Cardiac septum (tissue), 1 donor: ENCODE results near the gene ZIK1. TPM values are rescaled to one million over a fixed set of nuclear protein-coding genes. Genes with fewer than 3 reads are reported as not detected.

Experiments
- DNase-seq: peaks from one replicate; pipeline ENCODE4 v3.0.0-alpha.2; 2020; ENCODE audit warnings: low spot score
- intact Hi-C: fragments of 100-400 bp; cut with DNase I; formaldehyde crosslinking; loops from one replicate; pipeline ENCODE4 v1.14.0; 2022
- long read RNA-seq: library from polyadenylated mRNA; unstranded; transcript quantifications from one replicate; pipeline ENCODE4 v2.0.0, GENCODE V29; 2021
- total RNA-seq: library from RNA; stranded (reverse); fragmentation: NEBNext Ultra II Directional; extraction: Animal tissue kit (Norgen Biotek cat#: 25700); gene quantifications from one replicate; pipeline ENCODE4 v1.2.1, GENCODE V29; 2021
- donor health status: DM: no; HTN: no; CAD: no.

The ZIK1 gene
- total RNA-seq, result 4.5 TPM
- long read RNA-seq, full-length matches to known transcripts, result 3 of 5 reads
- long read RNA-seq, partial matches to known transcripts, result 1 of 5 reads
- long read RNA-seq, other reads (novel, unspliced or antisense), result 1 of 5 reads

DNA sequence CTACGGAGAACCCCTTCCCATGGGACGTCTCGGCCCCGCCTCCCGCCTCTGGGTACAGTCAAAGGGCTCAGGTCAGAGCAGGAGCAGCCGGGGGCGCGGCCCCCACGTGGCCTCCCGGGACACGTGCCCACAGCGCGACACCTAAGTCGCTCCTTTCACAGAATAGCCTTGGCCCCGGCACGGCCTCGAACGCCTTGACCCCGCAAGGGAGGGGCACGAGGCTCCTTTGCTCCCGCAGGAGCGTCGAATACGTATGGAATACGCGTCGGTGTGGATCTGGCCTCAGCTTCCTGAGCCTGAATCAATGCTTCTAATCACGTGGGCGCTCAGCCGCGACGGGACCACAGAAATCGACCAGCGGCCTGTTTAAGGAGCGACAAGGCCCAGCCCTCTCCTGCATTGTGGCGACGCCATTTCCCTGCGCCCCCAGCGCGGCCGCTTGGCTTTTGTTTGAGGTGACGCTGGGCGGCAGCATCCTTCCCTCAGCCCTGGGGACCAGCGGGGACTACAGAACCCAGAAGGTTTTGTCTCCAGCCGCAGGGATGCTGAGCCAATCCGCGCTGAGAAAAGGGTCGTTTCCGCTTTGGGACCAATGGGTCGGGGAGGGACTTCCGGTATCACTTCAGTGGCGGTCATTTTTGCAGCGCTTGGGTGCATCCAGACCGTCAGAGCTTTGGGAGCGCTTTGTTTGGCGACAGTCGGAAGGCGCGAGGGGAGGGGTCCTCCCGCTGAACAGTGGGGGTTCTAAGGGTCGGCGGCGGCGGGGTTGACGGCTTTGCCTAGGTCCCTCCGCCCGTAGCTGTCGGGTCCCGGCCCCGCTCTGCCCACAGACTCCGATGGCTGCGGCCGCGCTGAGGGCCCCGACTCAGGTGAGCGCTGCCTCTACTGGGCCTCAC lies at the start of gene ZIK1:
Gene ZIK1, plus strand, starts transcription at position 625 of the 896 bp plus-strand sequence. Its CDS starts 212 bp downstream, at position 837.
- intact Hi-C loops, result loop anchor here (2.0 kb wide), 1 partner anchor 15 kb away; the partner anchor contains the start of gene ZNF530

DNA sequence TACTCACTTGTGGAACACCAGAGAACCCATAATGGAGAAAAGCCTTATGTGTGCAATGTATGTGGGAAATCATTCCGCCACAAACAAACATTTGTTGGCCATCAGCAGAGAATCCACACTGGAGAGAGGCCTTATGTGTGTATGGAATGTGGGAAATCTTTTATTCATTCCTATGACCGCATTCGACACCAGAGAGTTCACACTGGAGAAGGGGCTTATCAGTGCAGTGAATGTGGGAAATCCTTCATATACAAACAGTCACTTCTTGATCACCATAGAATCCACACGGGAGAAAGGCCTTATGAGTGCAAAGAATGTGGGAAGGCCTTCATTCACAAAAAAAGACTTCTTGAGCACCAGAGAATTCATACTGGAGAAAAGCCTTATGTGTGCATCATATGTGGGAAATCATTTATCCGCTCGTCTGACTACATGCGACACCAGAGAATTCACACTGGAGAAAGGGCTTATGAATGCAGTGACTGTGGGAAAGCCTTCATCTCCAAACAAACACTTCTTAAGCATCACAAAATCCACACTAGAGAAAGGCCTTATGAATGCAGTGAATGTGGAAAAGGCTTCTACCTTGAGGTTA lies 45.9 kb upstream of the ZIK1 start:
- no peak for DNase-seq
- intact Hi-C loops, result no loop called here

More for the DNA sequence above, at the start of gene ZIK1:
- DNase-seq, result peak; percentile 96

DNA sequence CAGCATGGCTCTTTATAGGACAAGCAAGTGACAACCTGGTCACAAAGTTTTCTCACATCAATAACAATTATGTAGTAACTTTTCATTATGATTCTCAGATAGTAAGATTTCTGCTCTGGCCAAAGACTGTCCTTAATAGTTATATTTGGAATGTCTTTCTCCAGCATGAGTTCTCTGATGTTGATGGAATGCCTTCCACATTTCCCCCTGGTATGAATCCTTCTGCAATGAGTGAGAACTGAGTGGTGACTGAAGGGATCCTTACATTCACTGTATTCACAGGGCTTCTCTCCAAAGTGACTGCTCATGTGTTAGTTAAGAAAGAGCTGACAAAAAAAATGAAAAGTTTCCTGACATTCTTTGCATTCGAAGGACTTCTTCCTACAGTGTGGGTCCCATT lies 37.4 kb upstream of the ZIK1 start:
- no peak for DNase-seq
- intact Hi-C loops, result no loop called here

DNA sequence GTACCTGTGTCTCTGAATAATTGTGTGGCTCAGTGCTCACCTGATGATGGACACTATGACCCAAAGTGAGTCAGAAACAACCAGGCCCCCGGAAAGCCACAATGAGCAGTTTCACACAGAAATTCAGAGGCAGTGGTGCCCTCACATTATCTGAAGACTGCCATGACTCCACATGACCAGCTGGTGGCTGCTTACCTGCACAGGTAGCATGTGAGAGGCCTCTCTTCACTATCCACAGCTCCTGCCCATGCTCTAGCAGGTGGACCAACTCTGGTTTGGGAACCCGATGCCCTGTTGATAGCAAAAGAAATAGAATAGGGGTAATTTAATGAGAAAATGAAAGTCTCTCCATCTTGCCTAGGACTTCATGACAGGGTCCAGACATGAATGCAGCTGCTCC lies 31.5 kb upstream of the ZIK1 start:
- DNase-seq, result no peak
- intact Hi-C loops, result no loop called here

DNA sequence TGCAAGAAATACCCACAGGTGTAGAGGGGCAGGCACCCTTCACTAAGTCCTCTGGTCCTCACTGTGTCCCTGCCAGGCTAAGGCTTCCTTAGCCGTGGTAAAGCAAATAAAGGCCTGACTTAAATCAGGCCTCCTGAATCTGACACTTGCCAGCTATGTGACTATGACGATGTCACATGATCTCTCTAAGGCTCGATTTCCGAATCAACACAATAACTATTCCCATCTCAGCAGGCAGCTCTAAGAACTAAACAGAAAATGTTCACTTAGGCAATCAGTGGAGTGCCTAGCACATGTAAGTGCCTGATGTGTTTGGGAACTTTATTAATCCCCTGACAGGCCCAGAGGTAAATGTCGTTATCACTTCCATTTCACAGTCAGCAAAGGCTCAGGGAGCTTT lies 26.3 kb upstream of the ZIK1 start:
- intact Hi-C loops, result loop anchor here (2.0 kb wide), 1 partner anchor 31 kb away; the partner anchor contains the start of gene ZNF549
- DNase-seq, result no peak

DNA sequence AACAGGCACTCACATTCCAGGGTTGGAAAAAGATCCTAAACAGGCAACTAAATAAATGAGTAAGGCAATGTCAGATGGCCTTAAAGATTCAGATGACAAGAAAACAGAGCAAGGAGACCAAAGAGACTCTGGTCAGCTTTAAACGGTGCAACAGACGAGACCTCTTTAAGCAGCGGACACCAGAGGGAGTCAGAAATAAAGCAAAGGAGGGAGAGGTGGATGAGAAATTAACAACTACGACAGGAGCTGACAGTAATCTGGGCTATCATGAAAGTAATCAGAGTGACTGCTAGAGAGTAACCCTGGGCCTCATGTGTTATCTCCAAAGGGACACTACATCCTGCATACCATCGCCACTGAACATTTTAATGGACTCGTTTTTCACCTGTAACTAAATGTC lies 25.4 kb upstream of the ZIK1 start:
- intact Hi-C loops, result loop anchor here (2.0 kb wide), 1 partner anchor 32 kb away; the partner anchor contains the start of gene ZNF549
- no peak for DNase-seq

DNA sequence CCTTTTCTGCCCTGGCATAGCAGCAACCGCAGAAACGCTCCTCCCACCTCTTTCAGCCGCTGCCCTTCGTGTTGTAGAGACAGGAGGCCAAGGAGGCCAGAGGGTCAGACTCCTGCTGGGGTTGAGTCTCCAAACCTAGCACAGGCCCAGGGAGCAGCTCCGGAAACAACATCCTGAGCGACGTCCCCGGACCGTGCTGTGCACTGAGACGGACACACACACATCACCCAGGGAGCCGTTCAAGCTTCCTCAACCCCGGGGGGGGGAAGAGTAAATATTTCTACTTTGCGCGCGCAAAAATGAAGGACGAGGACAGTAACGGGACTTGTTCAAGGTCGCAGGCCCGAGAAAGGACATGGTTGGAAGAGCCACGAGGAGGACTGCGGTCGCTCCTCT lies 24.9 kb upstream of the ZIK1 start:
- intact Hi-C loops, result loop anchor here (2.0 kb wide), 1 partner anchor 32 kb away; the partner anchor contains the start of gene ZNF549
- no peak for DNase-seq

DNA sequence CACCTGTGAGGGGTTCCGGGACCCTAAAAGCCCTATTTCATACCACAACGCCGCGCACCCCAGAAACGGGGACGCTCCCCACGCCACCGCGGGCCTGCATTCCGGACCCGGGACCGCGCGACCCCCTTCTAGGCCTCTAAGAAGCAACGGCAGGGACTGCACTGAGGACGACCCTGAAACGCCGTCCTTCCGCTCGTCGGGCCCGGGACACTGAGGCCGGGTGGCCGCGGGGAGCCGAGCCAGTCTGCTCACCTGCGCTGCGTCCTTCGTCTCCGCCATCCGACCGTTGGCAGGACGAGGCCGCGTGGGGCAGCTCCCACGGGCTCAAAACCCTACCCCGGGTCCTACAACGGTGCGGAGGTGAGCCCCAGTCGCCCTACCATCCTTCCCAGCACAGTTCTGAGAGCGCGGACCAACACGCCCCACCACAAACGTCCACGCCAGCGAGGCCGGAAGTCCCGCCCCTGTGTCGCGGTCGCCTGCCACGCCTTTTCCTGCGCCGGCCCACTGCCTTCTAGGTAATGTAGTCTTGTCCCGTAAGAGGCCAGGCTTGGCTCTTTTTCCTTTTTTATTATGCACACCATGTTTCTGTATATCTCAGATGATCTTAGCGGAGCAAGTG lies 24.4 kb upstream of the ZIK1 start, which contains the start of gene ZNF550:
Gene ZNF550, minus strand, starts transcription at position 460 of the 622 bp plus-strand sequence. Its CDS starts 181 bp downstream, at position 279.
- intact Hi-C loops, result loop anchor here (2.0 kb wide), 1 partner anchor 33 kb away; the partner anchor contains the start of gene ZNF549
- peak; percentile 94 for DNase-seq

DNA sequence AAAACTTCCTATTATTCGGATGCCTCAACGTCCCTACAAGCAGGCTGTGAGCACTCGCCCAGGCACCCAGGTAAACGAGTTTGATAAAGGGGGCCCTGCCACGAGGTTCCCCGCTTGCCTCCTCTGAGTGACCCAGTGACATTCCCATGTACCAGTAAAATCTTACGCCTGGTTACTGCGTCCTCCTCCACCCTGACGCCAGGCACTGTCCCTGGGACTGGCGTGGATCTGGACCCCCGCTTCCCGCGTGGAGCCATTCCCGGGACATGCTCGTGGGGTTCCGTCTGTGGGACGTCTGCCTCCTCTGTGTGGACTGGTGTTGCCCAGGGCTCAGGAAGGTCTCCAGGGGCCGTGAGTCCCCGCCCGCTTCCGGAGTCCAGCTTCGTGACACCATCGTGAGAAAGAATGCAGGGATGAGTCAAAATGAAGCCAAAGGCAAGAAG lies 23.9 kb upstream of the ZIK1 start:
- intact Hi-C loops, result no loop called here
- DNase-seq, result no peak

DNA sequence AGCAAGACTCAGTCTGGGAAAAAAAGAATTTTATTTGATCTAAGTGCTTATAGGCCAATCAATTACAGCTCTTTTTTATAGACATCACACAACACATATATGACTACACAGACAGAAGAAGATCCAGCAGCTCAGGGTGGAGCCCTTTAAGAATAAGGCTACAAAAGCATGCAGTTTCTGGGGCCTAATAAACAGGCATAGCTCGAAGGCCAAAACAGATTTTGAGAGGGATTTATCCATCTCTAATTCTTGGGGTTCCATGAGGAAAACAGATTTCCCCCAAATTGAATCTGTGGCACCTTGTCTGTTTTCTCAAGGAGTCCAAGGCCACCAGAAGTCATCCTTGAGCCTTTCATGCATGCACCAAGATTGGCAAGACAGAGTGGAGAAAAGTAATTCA lies 20.4 kb upstream of the ZIK1 start:
- no peak for DNase-seq
- intact Hi-C loops, result no loop called here

DNA sequence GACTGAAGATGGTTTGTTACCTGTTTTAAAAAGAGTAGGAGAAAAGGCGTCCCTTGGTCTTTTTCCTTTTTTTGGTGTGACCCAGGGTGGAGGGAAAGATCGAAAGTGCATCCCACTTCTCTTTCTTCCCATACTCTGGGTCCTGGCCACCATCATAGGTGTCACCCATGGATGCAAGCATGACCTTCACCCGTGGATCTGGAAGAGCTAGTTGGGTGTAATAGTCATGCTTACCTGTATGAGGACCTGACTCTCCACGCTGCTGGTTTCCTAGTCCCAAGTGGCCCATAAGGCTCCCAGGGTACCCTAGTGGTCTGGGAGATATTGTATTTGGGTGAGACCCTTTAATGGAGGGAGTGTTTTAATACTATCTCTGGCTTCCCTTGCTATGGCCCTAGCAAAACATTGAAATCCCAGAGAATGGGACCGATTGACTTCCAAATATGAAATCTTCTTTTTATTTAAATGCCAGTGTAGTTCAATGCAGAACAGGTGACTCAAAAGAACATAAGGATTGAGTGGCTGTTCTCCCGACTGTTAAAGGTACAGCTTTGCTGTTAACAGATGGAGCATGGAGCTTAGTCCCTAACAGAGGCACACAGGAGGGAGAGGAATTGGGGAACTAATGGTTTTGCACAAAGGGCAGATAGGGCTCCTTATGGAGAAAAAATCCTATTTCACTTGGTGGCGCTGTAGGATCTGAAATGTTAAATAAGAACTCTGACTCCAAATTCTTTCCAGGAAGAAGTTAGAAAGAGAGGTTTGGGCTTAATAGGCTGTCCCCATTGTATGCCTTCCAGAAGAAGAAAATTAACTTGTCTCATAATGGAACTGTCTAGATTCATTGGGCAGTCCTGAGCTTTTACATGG lies 17.3 kb upstream of the ZIK1 start:
- intact Hi-C loops, result no loop called here

DNA sequence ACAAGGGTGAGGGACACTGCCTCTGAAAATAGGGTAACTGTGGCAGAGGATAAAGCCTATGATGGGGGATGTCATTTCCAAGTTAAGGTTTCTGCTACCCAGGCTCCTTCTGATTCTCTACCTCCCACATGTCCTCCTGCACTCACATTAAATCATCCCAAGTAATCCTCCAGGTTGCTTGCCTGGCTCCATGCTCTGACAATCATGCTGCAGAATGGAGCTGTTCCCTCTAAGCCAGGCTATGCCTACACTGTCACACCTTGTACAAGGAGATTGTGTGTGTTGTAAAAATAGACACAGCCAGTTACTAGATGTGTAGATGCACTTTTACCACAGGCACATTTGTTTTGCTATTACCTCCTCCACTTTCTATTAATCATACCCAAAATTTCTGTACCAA lies 13.2 kb upstream of the ZIK1 start:
- intact Hi-C loops, result no loop called here

More for the DNA sequence above, 17.3 kb upstream of the ZIK1 start:
- DNase-seq, result no peak

DNA sequence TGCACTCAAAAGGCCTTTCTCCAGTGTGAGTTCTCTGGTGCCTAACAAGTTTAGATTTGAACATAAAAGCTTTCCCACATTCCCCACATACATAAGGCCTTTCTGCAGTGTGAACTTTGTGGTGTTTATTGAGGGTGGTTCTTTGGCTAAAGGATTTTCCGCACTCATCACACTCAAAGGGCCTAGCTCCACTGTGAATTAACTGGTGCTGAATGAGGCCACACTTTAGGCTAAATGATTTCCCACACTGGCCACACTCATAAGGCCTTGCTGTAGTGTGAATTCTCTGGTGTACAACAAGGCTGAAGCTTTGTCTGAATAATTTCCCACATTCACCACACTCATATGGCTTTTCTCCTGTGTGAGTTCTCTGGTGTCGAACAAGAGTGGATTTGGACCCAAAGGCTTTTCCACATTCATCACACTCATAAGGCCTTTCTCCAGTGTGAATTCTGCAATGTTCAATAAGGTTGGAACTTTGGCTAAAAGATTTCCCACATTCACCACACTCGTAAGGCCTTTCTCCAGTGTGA lies 11.5 kb upstream of the ZIK1 start:
- DNase-seq, result no peak
- intact Hi-C loops, result no loop called here

More for the DNA sequence above, 13.2 kb upstream of the ZIK1 start:
- no peak for DNase-seq

DNA sequence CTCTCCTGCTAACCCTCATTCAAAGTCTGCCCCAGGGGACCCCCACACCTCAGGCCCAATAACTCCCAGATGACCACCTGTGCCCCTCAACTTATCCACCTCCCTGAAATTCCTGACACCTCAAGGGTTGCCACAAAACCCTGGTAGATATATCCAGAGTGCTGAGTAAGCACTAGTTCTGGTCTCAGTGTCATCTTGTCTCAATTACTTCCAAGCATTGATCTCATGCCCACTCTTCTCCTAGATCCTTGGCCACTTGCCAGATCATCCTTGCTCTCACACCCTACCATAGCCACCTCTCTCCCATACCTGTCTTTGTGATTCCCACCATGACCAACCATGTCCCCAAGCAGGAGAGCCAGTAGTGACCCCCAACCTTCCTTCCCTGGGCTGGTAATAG lies 7.3 kb upstream of the ZIK1 start:
- DNase-seq, result no peak
- intact Hi-C loops, result no loop called here

DNA sequence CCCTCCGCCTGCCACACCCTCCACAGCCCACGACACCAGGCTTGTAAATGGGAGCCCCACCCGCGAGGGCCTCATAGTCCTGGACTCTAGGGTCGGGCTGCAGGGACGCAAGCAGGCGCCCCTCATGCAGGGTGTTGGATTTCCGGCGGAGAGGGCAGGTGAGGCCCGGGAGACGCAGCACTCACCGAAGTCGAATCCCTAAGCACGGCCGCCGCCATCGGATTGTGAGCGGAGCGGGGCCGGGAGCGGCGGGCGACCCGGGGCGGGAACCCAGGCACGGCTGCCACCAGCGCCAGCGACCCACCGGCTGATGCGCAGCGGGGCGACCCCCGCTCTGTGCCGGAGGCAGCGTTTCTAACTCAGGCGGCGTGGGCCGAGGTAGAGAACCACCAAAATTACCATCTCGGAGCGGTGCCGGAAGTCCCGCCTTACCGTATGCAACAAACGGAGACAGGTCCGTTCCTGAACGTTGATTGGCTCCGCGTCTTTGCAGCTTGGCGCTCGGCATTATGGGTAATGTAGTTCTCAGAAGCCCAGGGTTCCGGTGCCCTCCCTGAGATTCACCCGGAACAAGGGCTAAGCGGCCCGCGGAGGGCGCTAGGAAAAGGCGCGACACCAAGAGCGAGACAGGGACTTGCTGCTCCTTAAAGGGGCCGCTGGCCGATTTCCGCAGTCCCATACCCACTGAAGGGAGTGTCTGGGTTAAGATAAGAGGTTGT lies 5.3 kb upstream of the ZIK1 start, which contains the start of gene ZNF416:
Gene ZNF416, minus strand, starts transcription at position 425 of the 719 bp plus-strand sequence. Its CDS starts 207 bp downstream, at position 218.
- DNase-seq, result peak; percentile 97
- intact Hi-C loops, result no loop called here

DNA sequence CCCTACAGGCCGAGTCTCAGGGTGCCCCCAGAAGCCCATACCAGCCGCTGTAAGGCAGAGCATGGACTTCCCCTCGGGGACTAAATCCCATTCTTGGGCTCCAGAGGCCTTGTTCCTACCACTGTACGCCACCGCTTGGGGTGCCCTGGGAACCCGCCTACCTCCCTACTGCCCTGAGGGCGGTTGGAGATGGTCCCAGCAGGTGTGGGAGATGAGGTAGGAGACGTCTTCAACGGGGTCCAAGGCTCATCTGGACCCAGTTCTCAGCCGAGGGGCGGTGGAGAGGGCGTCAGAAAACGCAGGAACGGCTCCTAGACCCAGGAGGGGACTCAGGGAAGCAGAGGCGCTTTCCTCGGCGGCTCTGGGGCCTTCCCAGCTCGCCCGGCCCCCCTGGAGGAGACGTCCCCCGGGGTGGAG lies 833 bp upstream of the ZIK1 start:
- DNase-seq, result no peak
- intact Hi-C loops, result no loop called here

DNA sequence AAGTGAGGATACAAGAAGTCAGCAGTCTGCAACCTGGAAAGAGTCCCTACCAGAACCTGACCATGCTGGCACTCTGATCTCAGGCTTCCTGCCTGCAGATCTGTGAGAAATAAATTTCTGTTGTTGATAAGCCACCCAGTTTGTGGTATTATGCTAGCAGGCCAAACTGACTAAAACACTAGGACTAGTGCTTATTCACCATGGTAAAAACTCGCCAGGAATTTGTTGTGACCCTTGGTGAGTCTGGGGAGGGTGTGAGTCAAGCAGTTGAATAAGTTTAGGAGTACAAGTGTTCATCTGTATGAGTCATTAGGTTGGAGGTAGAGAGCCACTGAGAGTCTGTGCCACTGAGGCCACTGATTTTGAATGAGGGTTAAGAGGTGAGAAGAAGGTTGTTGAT lies 3.6 kb downstream of the ZIK1 start:
- intact Hi-C loops, result no loop called here
- no peak for DNase-seq

DNA sequence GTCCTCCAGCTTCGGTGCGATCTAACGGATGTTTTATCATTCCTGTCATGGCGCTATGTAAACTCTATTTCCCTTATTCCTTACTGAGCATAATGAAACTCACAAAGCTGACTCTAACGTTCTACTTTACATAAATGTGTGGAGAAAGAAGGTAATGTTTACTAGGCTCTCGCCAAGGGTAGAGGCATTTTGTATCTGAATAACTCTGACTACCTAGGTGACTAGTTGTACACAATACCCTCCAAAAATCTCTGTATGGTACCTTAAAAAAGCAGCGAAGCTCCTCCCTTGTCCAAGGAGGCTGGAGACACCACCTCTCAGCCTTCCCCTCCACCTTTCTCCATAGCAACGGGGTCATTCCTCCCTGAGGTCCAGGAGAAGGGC lies 15.4 kb downstream of the ZIK1 start:
- intact Hi-C loops, result loop anchor here (2.0 kb wide), 1 partner anchor 15 kb away; the partner anchor contains the start of gene ZIK1
- DNase-seq, result no peak
